EH (cell line): Measurements from ENCODE around the gene PRRT4.

Source experiments
- DNase-seq: peaks from one replicate; pipeline ENCODE4 v3.0.0-alpha.2; 2015; ENCODE audit warnings: low read depth

PRRT4 gene

DNA sequence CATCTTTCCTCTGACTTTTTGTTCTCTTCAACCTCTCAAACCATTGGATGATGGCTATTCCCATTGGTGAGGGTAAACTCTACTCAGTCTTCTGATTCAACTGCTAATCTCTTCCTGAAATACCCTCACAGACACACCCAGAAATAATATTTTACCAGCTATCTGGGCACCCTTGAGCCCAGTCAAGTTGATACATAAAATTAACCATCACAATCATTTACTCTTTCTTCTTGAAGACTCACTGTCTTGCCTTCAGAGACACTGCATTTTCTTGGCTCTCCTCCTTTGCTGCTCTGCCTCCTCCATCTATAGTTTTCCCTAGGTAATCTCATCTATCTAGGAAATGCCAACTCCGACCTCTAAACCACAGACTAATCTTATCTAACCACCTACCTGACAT lies 12.6 kb upstream of the PRRT4 start:
- no peak for DNase-seq

GRCh38 chr7:128373606-128374005 lies 12.1 kb upstream of the PRRT4 start:
- DNase-seq: no peak

GRCh38 chr7:128370491-128370890 lies 9.0 kb upstream of the PRRT4 start:
- DNase-seq: no peak

GRCh38 chr7:128366986-128367385 lies 5.5 kb upstream of the PRRT4 start:
- DNase-seq: no peak

GRCh38 chr7:128366300-128366699 lies 4.8 kb upstream of the PRRT4 start:
- no peak for DNase-seq

DNA sequence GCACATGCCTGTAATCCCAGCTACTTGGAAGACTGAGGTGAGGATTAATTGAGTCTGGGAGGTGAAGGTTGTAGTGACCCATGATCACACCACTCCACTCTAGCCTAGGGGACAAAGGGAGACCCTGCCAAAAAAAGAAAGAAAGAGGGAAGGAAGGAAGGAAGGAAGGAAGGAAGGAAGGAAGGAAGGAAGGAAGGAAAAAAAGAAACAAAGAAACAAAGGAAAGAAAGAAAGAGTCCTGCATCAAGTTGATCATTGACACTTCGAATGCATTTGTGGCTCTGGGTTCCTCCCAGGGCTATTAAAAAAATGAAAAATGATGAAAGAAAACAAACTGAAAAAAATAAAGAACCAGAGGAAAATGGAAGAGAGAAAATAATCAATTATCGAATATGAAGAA lies 3.9 kb upstream of the PRRT4 start:
- no peak for DNase-seq

GRCh38 chr7:128364166-128364870 lies 2.8 kb upstream of the PRRT4 start:
- no peak for DNase-seq

GRCh38 chr7:128363261-128363721 lies 1.8 kb upstream of the PRRT4 start:
- DNase-seq: no peak

GRCh38 chr7:128362670-128363069 lies 1.2 kb upstream of the PRRT4 start:
- DNase-seq: peak; percentile 38

- no peak for DNase-seq
Observed at GRCh38 chr7:128360359-128360678, 1.2 kb downstream of the PRRT4 start.

- DNase-seq: no peak
Observed at GRCh38 chr7:128359939-128360338, 1.6 kb downstream of the PRRT4 start.

DNA sequence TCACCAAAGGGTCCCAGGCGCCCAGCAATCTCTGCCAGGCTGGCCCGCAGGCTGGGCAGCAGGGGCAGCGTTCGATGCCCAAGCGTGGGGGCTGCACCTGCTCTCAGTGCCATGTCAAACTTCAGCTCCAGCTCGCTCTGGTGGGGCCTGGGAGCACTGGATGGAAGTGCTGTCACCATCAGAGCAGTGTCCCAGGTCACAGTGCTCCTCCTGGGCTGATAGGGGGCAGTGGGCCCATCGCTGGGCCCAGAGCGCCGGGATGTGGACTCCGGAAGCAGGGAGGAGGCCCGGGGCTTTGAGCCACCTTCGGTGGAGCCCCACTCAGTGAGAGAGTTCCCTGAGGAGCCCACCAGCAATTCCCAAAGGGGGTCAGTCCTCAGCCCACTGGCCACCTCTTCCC lies 2.2 kb downstream of the PRRT4 start:
- DNase-seq: no peak

- no peak for DNase-seq
Observed at GRCh38 chr7:128358233-128358632, 3.3 kb downstream of the PRRT4 start.

DNA sequence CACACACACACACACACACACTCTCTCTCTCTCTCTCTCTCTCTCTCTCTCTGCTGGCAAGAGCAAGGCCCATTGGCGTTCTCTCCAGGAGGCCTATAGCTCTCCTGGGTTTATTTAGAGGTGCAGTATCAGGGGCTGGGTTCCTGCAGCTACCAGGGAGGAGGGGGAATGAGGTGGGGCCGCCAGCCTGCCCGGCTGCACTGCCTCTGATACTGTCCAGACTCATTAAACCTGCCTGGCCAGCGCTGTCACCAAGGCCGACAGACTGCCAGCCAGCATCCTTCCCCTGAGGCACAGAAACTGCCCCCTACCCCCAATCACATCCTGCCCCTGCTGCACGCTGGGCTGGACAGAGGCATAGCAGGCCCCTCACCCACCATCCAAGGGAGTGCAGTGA lies 4.3 kb downstream of the PRRT4 start:
- no peak for DNase-seq

DNA sequence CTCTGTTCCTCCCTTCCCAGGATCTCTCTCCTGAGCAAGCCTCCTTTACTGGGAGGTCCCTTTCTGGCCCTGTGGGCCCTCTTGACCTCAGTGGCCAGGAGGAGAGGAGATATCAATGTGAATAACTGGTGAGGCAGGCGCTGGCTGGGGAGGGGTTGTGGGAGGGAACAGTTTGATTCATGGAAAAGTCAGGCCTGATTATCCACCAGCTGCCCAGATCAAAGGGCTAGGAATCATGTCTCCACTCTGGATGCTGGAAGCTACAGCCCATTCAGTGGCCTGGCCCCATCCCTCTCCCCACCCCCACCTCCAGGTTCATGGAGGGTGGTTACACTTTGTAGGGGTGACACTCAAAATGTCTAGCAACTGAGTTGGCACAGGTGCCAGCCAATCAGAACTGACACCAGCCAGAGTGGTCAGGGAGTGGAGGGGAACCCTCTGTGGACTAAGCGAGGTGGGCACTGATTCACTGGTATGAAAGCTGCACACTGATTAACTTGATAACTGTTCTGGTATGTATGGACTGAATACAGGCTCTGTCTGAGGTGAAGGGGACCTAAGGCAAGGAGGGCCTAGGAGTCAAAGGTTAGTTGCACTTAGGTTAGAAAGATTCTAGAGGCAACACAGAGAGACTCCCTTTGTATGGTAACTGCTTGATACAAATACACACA lies 4.8 kb downstream of the PRRT4 start:
- DNase-seq: no peak

DNA sequence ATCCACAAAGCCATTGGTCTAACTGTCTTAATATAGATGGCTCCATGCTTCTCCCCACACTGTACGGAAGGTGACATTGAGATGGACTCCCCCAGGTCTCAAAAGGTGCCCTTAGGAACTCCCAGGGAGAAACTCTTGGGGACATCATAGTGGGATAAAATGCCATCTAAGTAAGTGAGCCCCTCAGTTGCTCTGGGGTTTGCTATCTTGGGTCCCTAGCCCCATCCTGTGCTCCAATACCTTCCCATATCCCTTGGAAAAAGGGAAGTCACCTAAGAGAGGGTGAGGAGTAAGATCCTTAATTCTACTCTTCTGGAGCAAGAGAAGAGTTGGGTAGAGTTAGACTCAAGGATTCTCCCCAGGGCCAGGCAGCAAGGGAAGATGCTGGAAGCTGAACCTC lies 7.9 kb downstream of the PRRT4 start:
- DNase-seq: no peak

DNA sequence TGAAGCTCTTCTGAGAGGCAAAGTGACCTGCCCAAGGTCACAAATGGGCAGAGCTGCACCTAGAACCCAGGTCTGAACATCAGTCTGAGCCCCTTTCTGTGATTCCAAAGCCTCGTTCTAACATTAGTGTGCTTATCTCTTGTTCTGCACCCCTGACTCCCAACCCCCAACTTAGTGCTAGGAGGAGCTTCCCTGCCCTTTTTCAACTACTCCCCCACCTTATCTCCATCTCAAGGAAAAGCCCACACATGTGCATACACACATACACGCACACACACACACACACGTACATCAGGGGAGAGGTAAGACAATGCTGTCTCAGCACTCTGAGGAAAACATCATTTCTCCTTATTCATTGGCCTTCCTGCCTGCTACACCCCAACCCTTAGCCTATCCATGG lies 8.3 kb downstream of the PRRT4 start:
- no peak for DNase-seq

DNA sequence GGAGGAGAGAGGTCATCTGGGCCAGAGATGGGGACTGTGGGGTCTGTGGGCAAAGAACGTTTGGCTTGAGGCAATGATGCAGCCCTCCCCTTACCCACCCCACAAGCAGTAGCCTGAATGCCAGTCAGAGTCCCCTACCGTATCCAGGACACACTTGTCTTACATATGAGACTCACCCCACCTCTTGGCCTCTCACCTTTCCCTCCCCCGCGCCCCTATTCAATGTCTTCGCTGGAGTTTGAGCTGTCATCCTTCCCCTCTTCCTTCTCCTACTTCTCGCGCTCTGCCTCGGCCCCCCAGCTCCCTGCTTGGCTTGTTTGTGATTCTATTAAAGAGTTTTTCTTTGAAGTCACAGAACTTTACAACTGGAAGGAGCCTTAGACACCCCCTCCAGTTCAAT lies 8.9 kb downstream of the PRRT4 start:
- DNase-seq: no peak

DNA sequence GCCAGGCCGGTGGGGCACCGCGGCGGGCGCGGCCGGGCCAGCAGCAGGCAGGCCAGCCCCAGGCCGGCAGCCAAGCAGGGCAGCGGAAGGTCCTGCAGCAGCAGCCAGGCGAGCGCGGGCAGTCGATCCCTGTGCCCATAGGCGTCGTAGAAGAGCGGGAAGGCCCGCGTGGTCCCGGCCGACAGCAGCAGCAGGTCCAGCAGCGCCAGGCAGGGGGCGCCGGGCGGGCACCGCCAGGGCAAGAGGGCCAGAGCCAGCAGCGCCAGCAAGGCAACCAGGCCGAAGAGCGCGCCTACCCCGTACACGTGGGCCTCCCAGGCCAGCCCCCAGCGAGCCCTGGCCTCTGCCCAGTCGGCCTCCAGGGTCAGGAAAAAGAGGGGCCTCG lies 9.3 kb downstream of the PRRT4 start:
- peak; percentile 37 for DNase-seq

DNA sequence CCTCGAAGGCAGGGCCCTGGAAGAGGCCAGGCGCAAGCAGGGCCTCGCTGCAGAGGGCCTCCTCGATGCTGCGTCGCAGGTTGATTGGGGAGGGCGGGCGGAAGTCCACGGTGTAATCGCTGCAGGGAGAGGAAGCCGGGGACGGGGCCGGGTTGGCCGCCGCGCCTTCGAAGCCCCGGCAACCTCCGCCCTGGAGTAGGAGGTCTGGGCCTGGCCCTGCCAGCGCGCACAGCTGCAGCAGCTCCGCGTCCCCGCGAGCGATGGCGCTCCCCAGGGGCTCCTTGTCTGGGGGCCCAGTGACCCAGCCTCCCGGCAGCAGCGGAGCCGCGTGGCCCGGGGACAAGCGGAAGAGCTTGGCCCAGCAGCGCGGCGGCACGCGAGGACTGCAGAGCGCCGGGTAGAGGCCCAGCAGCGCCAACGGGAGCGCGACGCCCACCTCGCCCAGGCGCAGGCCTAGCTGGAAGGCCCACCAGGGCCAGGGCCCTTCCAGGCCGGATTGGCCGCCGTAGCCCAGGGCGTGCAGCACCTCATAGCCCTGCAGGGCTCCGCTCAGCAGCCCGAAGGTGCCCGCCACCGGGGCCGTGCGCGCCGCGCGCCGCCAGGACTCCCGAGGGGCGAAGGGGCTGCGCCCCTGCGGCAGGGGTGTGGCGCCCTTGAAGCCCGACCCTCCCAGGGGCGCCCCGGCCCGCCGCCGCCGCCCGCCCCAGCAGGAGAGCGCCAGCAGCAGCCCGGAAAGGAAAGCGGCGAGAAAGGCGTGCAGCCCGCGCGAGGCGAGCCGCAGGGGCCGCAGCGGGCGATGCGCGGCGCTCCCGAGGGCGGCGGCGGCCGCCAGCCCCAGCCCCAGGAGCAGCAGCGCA lies 10.0 kb downstream of the PRRT4 start:
- no peak for DNase-seq

- DNase-seq: no peak
Observed at GRCh38 chr7:128350708-128351295, 10.7 kb downstream of the PRRT4 start.

DNA sequence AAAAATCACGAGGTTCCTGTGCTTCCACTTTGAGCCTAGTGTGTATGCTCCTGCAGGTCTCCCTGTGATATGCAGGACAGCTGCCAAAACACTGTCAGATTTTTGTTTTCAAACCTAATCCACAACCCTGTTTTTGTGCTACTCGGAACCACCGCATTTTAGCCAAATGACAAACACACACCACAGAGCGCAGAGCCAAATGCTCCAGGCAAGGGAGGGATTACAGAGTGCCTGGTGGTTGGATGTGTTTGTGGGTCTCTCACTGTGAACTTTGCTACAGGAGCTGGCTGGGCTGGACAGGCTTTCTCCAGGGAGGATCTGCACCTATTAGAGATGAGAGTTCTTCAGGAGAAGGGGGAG lies 12.0 kb downstream of the PRRT4 start:
- DNase-seq: no peak

GRCh38 chr7:128347647-128348097 lies 13.8 kb downstream of the PRRT4 start:
- DNase-seq: peak; percentile 62
